Measurements from ENCODE around the gene TMEM161B. TPM values are rescaled to one million over a fixed set of nuclear protein-coding genes. Genes with fewer than 3 reads are reported as not detected.

Gene TMEM161B
- 8.8 and 10.4 TPM in 2 replicates for total RNA-seq

DNA sequence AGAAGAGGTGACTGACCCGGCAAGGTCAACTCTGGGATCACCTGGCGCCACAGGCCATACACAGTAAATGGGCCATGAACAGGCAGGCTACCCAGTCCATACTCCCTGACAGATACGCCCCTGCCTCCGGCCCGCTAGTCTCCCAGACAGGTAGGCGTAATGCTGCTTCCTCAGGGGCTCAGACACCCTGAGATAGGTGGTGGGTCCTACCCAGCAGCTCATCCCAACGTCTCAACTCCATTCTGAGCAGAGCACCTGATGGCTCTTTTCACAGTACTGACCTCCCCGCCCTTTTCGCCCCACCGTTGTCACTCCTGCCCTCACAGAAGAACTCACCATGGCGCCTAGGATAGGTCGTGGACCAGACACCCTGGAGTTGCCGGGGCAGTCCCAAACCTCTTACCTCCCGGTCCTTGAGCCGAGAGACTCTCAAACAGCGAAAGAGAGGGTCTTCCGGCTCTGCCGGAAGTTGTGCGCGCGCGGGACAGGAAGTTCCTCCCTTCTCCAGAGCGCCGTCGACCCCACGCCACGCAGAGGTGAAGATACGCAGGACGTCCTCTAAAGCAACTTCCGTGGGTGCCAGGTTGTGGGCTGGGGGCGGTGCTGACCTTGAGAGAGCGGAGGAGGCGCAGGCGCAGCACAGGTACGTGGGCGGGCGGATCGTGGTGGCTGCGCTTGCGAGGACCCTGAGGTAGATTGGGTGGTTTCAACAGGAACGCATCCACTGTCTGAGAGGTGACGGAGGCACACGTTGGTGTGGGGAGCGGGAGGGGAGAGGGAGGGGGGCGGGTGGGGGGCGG lies at the start of gene TMEM161B:
TSS of gene TMEM161B (minus strand) at position 461 of the 800 bp plus-strand sequence. CDS start at position 339, 122 bp downstream.

All from cardiac atrium fibroblast (primary cell).